ENCODE data around the gene MCF2L2. TPM values are rescaled to one million over a fixed set of nuclear protein-coding genes. Genes with fewer than 3 reads are reported as not detected.

MCF2L2 gene
- polyA plus RNA-seq, 1 donor from 2014 or later = 9.3 TPM

DNA sequence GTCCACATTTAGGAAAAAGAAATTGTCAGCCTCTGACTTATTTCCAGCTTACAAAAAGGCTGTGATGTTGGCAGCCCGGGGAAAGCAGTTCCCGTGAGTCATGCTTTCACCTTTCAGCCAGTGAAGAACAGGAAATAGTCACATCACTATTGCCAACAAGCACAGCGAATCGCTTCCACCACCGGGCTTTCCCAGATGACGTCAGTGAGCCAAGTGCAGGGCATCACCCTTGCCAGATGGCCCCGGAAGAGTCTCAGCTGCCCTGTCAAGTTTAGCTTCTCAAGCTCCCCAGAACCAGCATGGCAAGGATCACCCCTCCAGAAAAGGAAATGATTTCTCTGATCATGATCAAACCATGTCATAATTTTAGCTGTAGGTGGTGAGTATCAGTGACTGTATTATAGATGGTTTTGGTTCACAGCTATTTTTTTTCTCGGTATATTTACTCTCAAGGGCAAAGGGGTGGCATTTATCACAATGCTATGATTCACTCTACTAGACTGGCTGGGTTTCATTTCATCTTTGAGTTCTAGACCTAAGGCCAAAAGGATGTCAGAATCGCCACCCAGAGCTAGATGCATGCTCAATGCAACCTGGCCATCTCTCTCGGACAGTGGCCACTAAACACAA lies 142.5 kb downstream of the MCF2L2 start:
- no peaks in the 10 kb centered on the region for H4K20me1 ChIP-seq (ENCODE audit: insufficient read depth)
- no peak overlapping the region for H3K4me2 ChIP-seq (ENCODE audit: low read length)

DNA sequence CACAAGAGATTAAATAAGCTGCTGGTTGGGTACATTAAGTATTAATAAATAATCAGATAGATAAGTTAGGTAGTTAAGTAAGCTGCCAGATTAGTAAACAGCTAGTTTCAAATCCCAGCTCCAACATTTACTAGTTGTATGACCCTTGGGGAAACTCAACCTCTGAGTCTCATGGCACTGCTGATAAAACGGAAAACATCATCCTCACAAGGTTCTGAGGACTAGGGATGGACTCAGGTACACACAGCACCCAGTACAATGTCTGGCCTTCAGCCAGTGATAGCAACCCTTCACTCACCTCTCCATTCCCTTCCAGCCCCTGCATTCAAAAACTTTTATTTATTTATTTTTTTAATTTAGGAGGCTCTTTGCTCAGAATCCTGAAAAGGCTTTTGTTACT lies 143.1 kb downstream of the MCF2L2 start:
- no peaks in the 10 kb centered on the region for H3K27me3 ChIP-seq (ENCODE audit: insufficient read depth, low read depth, low read length)
- H3K9me2 ChIP-seq (ENCODE audit: insufficient read depth, low read length) = no peaks in the 10 kb centered on the region
- H2AFZ ChIP-seq (ENCODE audit: low read depth, low read length) = no peak overlapping the region
- no peak overlapping the region for H3K4me2 ChIP-seq (ENCODE audit: low read length)
- H3K36me3 ChIP-seq (ENCODE audit: insufficient read depth, low read length) = no peaks in the 10 kb centered on the region
- TF ChIP-seq EZH2 (IDR thresholded peaks at IDR 0.05; ENCODE audit: borderline replicate concordance, insufficient read depth, low read length, poor library complexity, severe bottlenecking) (no peak), RAD21 (conservative IDR thresholded peaks at IDR 0.05) (no peak), TAF1 (IDR thresholded peaks at IDR 0.05; ENCODE audit: low read depth) (no peak), SMC3 (conservative IDR thresholded peaks at IDR 0.05; ENCODE audit: poor library complexity) (no peak), MXI1 (conservative IDR thresholded peaks at IDR 0.05; ENCODE audit: poor library complexity, severe bottlenecking) (no peak), EP300 (conservative IDR thresholded peaks at IDR 0.05; ENCODE audit: poor library complexity, severe bottlenecking) (no peak), POLR2AphosphoS5 (IDR thresholded peaks at IDR 0.05) (no peak)
- TF ChIP-seq, protein P1, sequence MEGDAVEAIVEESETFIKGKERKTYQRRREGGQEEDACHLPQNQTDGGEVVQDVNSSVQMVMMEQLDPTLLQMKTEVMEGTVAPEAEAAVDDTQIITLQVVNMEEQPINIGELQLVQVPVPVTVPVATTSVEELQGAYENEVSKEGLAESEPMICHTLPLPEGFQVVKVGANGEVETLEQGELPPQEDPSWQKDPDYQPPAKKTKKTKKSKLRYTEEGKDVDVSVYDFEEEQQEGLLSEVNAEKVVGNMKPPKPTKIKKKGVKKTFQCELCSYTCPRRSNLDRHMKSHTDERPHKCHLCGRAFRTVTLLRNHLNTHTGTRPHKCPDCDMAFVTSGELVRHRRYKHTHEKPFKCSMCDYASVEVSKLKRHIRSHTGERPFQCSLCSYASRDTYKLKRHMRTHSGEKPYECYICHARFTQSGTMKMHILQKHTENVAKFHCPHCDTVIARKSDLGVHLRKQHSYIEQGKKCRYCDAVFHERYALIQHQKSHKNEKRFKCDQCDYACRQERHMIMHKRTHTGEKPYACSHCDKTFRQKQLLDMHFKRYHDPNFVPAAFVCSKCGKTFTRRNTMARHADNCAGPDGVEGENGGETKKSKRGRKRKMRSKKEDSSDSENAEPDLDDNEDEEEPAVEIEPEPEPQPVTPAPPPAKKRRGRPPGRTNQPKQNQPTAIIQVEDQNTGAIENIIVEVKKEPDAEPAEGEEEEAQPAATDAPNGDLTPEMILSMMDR (IDR thresholded peaks at IDR 0.05; ENCODE audit: poor library complexity, severe bottlenecking) = no peak
- TF ChIP-seq, protein P2, sequence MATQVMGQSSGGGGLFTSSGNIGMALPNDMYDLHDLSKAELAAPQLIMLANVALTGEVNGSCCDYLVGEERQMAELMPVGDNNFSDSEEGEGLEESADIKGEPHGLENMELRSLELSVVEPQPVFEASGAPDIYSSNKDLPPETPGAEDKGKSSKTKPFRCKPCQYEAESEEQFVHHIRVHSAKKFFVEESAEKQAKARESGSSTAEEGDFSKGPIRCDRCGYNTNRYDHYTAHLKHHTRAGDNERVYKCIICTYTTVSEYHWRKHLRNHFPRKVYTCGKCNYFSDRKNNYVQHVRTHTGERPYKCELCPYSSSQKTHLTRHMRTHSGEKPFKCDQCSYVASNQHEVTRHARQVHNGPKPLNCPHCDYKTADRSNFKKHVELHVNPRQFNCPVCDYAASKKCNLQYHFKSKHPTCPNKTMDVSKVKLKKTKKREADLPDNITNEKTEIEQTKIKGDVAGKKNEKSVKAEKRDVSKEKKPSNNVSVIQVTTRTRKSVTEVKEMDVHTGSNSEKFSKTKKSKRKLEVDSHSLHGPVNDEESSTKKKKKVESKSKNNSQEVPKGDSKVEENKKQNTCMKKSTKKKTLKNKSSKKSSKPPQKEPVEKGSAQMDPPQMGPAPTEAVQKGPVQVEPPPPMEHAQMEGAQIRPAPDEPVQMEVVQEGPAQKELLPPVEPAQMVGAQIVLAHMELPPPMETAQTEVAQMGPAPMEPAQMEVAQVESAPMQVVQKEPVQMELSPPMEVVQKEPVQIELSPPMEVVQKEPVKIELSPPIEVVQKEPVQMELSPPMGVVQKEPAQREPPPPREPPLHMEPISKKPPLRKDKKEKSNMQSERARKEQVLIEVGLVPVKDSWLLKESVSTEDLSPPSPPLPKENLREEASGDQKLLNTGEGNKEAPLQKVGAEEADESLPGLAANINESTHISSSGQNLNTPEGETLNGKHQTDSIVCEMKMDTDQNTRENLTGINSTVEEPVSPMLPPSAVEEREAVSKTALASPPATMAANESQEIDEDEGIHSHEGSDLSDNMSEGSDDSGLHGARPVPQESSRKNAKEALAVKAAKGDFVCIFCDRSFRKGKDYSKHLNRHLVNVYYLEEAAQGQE (IDR thresholded peaks at IDR 0.05; ENCODE audit: borderline replicate concordance) = no peak
- no peaks in the 10 kb centered on the region for H3K79me2 ChIP-seq (replicated peaks; ENCODE audit: insufficient read depth, low read length)
- H3K27ac ChIP-seq (ENCODE audit: low read length) = no peak overlapping the region
- H3K9ac ChIP-seq (ENCODE audit: low read length) = no peak overlapping the region
- H3F3A ChIP-seq (ENCODE audit: insufficient read depth, low read length, poor library complexity, severe bottlenecking) = no peaks in the 10 kb centered on the region
- no peaks in the 10 kb centered on the region for H3K9me3 ChIP-seq (ENCODE audit: low read length)
- no peaks in the 10 kb centered on the region for H4K20me1 ChIP-seq (ENCODE audit: insufficient read depth)
- H3K4me3 ChIP-seq (ENCODE audit: low read length) = no peak overlapping the region

More for the DNA sequence above, 142.5 kb downstream of the MCF2L2 start:
- Histone ChIP-seq H3K9me2 (ENCODE audit: insufficient read depth, low read length) (no peaks in the 10 kb centered on the region), H3K9me3 (ENCODE audit: low read length) (no peaks in the 10 kb centered on the region), H3K9ac (ENCODE audit: low read length) (no peak overlapping the region), H3K27ac (ENCODE audit: low read length) (no peak overlapping the region), H3K27me3 (ENCODE audit: insufficient read depth, low read depth, low read length) (no peaks in the 10 kb centered on the region), H3K4me3 (ENCODE audit: low read length) (no peak overlapping the region), H3F3A (ENCODE audit: insufficient read depth, low read length, poor library complexity, severe bottlenecking) (no peaks in the 10 kb centered on the region), H2AFZ (ENCODE audit: low read depth, low read length) (no peak overlapping the region), H3K79me2 (replicated peaks; ENCODE audit: insufficient read depth, low read length) (no peaks in the 10 kb centered on the region), H3K36me3 (ENCODE audit: insufficient read depth, low read length) (no peaks in the 10 kb centered on the region)
- TF ChIP-seq TAF1 (IDR thresholded peaks at IDR 0.05; ENCODE audit: low read depth) = no peak
- TF ChIP-seq, protein P1 (IDR thresholded peaks at IDR 0.05; ENCODE audit: poor library complexity, severe bottlenecking) = no peak
- TF ChIP-seq MXI1 (conservative IDR thresholded peaks at IDR 0.05; ENCODE audit: poor library complexity, severe bottlenecking) = no peak
